AG09309 (cell line): ENCODE measurements around the gene UBE2K.
"Not testable (repeated sequence)": the region's sequence is repeated elsewhere in the genome, so short reads cannot be mapped to it uniquely, and the experiment has no call there.

Source experiments
- DNase-seq: peaks from one replicate; pipeline ENCODE4 v3.0.0-alpha.2; 2010; ENCODE audit warnings: low read depth
- H3K4me3 ChIP-seq: 2 replicates; pipeline ENCODE4 v1.5.1; 2011; ENCODE audit warnings: mild to moderate bottlenecking, low read depth, low read length, moderate library complexity; ENCODE audit not compliant: control insufficient read depth
- TF ChIP-seq, protein P1 (sequence below): IDR thresholded peaks from 2 replicates; pipeline ENCODE4 v1.5.1; 2011; ENCODE audit warnings: mild to moderate bottlenecking, low read depth, low read length, inconsistent platforms; ENCODE audit not compliant: insufficient read depth, control insufficient read depth; ENCODE audit errors: missing control alignments

The UBE2K gene

GRCh38 chr4:39730072-39730471 is 32.1 kb downstream of the UBE2K start:
- no peak for DNase-seq
- no peak overlapping the region for H3K4me3 ChIP-seq
- TF ChIP-seq, protein P1, sequence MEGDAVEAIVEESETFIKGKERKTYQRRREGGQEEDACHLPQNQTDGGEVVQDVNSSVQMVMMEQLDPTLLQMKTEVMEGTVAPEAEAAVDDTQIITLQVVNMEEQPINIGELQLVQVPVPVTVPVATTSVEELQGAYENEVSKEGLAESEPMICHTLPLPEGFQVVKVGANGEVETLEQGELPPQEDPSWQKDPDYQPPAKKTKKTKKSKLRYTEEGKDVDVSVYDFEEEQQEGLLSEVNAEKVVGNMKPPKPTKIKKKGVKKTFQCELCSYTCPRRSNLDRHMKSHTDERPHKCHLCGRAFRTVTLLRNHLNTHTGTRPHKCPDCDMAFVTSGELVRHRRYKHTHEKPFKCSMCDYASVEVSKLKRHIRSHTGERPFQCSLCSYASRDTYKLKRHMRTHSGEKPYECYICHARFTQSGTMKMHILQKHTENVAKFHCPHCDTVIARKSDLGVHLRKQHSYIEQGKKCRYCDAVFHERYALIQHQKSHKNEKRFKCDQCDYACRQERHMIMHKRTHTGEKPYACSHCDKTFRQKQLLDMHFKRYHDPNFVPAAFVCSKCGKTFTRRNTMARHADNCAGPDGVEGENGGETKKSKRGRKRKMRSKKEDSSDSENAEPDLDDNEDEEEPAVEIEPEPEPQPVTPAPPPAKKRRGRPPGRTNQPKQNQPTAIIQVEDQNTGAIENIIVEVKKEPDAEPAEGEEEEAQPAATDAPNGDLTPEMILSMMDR, result no peak

DNA sequence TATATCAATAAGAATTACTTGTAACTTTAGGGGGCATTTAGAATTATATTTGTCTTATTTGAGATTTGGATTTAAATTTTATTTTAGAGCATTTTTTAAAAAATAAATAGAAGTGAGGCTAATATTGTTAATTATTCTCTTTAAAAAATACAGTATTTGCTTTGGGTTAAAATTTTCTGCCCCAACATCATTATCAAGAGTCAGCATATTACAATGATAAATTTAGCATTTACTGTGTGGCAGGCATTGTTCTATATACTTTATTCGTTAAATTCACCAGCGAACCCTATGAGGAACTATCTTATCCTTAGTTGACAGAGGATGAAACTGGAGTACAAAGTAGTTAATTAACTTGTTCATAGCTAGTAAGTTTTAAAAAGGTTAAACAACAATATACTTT is 34.0 kb downstream of the UBE2K start:
- TF ChIP-seq, protein P1, result no peak
- DNase-seq, result no peak
- no peak overlapping the region for H3K4me3 ChIP-seq

DNA sequence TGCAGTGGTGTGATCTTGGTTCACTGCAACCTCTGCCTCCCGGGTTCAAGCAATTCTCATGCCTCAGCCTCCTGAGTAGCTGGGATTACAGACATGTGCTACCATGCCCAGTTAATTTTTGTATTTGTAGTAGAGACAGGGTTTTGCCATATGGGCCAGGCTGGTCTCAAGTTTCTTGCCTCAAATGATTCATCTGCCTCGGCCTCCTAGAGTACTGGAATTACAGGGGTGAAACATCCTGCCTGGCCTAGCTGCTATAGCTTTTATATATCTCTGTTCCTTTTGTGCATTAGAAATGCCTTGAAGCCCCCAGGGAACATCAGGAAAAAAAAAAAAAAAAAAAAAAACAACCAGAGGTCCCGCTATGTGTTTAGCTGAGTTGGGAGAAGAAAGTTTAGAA is 34.8 kb downstream of the UBE2K start:
- DNase-seq, result peak; percentile 40
- TF ChIP-seq, protein P1, result no peak
- no peak overlapping the region for H3K4me3 ChIP-seq

DNA sequence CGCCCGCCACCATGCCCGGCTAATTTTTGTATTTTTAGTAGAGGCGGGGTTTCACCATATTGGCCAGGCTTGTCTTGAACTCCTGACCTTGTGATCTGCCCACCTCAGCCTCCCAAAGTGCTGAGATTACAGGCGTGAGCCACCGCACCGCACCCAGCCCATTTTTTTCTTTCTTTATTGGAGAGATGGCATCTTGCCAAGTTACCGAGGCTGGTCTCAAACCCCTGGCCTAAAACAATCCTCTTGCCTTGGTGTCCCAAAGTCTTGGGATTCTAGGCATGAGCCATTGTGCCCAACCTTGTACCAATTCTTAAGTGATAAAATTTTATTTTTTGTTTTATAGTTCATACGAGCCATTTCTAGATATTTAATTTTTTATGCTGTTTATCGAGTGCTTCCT is 41.7 kb downstream of the UBE2K start:
- DNase-seq, H3K4me3 ChIP-seq: not testable (repeated sequence)

DNA sequence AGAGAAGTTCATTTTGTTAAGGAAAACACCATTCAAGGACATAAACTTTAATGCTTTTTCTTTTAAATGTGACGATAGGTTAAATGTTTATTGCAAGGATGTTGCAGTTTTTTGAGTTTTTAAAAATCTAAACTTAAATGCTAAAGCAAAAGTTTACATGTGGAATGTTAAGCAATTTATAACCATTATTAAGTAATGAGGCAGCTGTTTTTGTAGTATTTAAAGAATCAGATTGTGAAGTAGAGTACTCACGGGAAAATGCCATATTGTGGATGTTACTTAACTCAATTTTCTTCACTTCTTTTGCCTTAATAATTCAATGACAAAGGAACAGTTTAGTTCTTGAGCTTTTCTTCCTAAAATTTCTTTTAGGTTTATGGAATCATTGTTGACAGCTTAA is 43.5 kb downstream of the UBE2K start:
- TF ChIP-seq, protein P1, result no peak
- no peak overlapping the region for H3K4me3 ChIP-seq
- DNase-seq, result no peak

- TF ChIP-seq, protein P1, result no peak
- no peak for DNase-seq
- H3K4me3 ChIP-seq, result no peak overlapping the region
These were observed 48.0 kb downstream of the UBE2K start for GRCh38 chr4:39745920-39746319.

DNA sequence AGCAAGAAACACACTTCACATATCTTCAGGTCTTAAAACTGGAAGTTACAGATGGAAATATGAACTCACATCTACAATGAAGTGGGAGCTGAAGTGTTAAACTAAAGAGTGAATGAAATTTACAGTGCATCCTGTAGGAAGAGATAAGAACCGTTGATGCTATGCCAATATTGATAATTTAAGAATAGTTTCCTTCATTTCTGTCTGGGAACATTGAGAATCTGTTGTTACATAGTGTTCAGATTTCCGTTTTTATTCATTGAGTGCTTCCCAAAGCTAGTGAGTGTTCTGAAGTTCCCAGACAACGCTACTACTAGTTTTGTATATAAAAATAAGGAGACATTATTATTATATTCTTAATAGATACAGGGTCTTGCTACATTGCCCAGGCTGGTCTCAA is 52.3 kb downstream of the UBE2K start:
- no peak overlapping the region for H3K4me3 ChIP-seq
- DNase-seq, result no peak
- TF ChIP-seq, protein P1, result no peak
